ENCODE data around the gene SLC25A44. TPM values are rescaled to one million over a fixed set of nuclear protein-coding genes. Genes with fewer than 3 reads are reported as not detected.

The SLC25A44 gene
- total RNA-seq, 1 donor: 12.7 TPM

GRCh38 chr1:156155756-156156510, 38.0 kb upstream of the SLC25A44 start:
- peak overlapping the region; percentile 48 for H3K4me3 ChIP-seq (ENCODE audit: low read length)
- no peaks in the 10 kb centered on the region for H3K27me3 ChIP-seq (ENCODE audit: insufficient read depth, low read length)
- H3K9me3 ChIP-seq (ENCODE audit: low read depth, low read length): no peaks in the 10 kb centered on the region
- peaks cover 73% of the 10 kb centered on the region for H3K4me1 ChIP-seq (ENCODE audit: insufficient read depth, low read length)

- Histone ChIP-seq H3K4me1 (ENCODE audit: insufficient read depth, low read length) (peaks cover 57% of the 10 kb centered on the region), H3K9me3 (ENCODE audit: low read depth, low read length) (no peaks in the 10 kb centered on the region), H3K4me3 (ENCODE audit: low read length) (no peak overlapping the region), H3K27me3 (ENCODE audit: insufficient read depth, low read length) (no peaks in the 10 kb centered on the region)
Measured at GRCh38 chr1:156157506-156157905, 36.4 kb upstream of the SLC25A44 start.

DNA sequence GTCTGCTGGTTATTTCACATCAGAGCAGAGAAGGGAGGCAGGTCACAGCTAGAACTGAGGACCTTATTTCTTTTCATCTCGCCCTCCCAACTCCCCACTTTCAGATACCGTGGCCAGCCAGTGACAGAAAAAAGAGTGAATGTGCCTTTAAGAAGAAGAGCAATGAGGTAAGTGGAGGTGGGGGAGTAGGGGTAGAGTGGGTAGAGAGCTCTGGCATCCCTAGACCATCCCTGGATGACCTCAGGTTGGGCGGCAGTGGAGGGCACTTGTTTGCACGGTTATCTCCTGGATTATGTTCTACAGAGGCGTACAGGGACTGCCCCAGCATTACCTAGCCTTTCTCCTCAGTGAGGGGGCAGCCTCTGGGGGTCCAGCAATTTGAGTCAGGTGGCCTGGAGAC, 35.9 kb upstream of the SLC25A44 start:
- Histone ChIP-seq H3K27me3 (ENCODE audit: insufficient read depth, low read length) (no peaks in the 10 kb centered on the region), H3K4me1 (ENCODE audit: insufficient read depth, low read length) (peaks cover 53% of the 10 kb centered on the region), H3K9me3 (ENCODE audit: low read depth, low read length) (no peaks in the 10 kb centered on the region), H3K4me3 (ENCODE audit: low read length) (no peak overlapping the region)

GRCh38 chr1:156160000-156160742, 33.7 kb upstream of the SLC25A44 start:
- Histone ChIP-seq H3K4me3 (ENCODE audit: low read length) (no peak overlapping the region), H3K9me3 (ENCODE audit: low read depth, low read length) (no peaks in the 10 kb centered on the region), H3K27me3 (ENCODE audit: insufficient read depth, low read length) (no peaks in the 10 kb centered on the region), H3K4me1 (ENCODE audit: insufficient read depth, low read length) (peaks cover 32% of the 10 kb centered on the region)

- Histone ChIP-seq H3K4me1 (ENCODE audit: insufficient read depth, low read length) (peaks cover 26% of the 10 kb centered on the region), H3K9me3 (ENCODE audit: low read depth, low read length) (no peaks in the 10 kb centered on the region), H3K27me3 (ENCODE audit: insufficient read depth, low read length) (no peaks in the 10 kb centered on the region), H3K4me3 (ENCODE audit: low read length) (no peak overlapping the region)
Measured at GRCh38 chr1:156160743-156161171, 33.1 kb upstream of the SLC25A44 start.

DNA sequence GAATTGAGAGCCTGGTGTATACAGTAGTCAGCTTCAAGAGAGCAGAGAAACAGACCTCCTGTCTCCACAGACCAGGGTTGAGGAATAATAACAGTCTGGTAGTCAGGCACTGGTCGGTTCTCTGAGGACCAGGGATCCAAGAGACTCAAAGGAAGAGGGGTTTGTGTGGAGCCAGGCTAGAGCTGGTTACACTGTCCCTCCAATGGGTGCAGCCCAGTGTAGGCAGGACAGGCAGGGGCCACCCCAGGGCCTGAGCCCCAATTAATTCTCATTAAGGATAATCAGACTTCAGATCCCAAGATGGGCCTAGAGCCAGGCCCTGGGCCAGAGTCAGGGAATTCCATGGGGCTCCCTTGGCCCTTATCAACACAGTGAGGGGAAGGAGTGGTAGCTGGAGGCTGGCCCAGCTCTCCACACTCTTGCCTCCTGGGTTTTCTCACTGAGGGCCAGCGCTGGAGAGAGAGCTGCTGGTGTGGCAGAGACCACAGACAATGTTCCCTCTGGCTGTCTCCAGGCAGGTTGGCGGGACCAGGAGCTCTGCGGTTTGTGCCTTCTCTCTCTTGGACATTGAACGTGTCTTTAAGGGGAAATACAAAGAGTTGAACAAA, 31.4 kb upstream of the SLC25A44 start:
- Histone ChIP-seq H3K27me3 (ENCODE audit: insufficient read depth, low read length) (no peaks in the 10 kb centered on the region), H3K4me1 (ENCODE audit: insufficient read depth, low read length) (peaks cover 16% of the 10 kb centered on the region), H3K4me3 (ENCODE audit: low read length) (no peak overlapping the region), H3K9me3 (ENCODE audit: low read depth, low read length) (no peaks in the 10 kb centered on the region)

GRCh38 chr1:156163712-156164111, 30.2 kb upstream of the SLC25A44 start:
- no peaks in the 10 kb centered on the region for H3K9me3 ChIP-seq (ENCODE audit: low read depth, low read length)
- peaks cover 16% of the 10 kb centered on the region for H3K4me1 ChIP-seq (ENCODE audit: insufficient read depth, low read length)
- no peaks in the 10 kb centered on the region for H3K27me3 ChIP-seq (ENCODE audit: insufficient read depth, low read length)
- H3K4me3 ChIP-seq (ENCODE audit: low read length): no peak overlapping the region

DNA sequence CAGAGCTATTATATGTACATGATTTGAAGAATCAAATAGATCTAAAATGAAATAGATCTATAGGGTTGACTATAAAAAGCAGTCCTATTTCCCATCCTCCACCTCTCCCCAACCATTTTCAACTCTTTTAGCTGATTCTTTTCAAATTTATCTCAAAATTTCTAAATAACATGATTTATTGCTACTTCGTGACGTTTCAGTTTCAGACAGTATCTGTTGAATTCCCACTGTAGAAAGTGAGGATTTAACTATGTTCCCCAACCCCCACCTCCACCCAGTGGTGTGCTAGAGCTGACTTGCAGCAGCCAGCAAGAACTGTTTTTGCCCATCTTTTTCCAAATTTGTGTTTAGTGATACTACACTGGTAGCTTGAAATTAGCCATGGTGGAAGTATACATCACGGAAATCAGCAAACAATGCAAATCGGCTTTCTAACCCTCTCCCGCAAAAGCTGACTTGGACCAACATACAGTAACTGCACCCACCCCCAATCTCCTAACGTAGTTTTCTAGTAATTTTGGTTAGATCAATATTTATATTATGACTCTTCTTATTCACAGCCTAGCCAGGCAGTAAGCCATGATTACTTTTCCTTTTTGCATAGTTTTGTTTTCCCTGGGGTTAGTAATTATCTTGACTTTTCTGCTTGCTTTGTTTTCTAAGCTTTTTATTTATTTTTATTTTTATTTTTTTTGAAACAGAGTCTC, 29.6 kb upstream of the SLC25A44 start:
- Histone ChIP-seq H3K27me3 (ENCODE audit: insufficient read depth, low read length) (no peaks in the 10 kb centered on the region), H3K9me3 (ENCODE audit: low read depth, low read length) (no peaks in the 10 kb centered on the region), H3K4me1 (ENCODE audit: insufficient read depth, low read length) (peaks cover 16% of the 10 kb centered on the region), H3K4me3 (ENCODE audit: low read length) (no peak overlapping the region)

GRCh38 chr1:156165083-156165482, 28.8 kb upstream of the SLC25A44 start:
- Histone ChIP-seq H3K4me3 (ENCODE audit: low read length) (no peak overlapping the region), H3K27me3 (ENCODE audit: insufficient read depth, low read length) (no peaks in the 10 kb centered on the region), H3K4me1 (ENCODE audit: insufficient read depth, low read length) (peaks cover 8% of the 10 kb centered on the region), H3K9me3 (ENCODE audit: low read depth, low read length) (no peaks in the 10 kb centered on the region)

GRCh38 chr1:156167536-156167935, 26.4 kb upstream of the SLC25A44 start:
- H3K9me3 ChIP-seq (ENCODE audit: low read depth, low read length): no peaks in the 10 kb centered on the region
- H3K27me3 ChIP-seq (ENCODE audit: insufficient read depth, low read length): no peaks in the 10 kb centered on the region
- no peaks in the 10 kb centered on the region for H3K4me1 ChIP-seq (ENCODE audit: insufficient read depth, low read length)
- no peak overlapping the region for H3K4me3 ChIP-seq (ENCODE audit: low read length)

- Histone ChIP-seq H3K9me3 (ENCODE audit: low read depth, low read length) (no peaks in the 10 kb centered on the region), H3K4me1 (ENCODE audit: insufficient read depth, low read length) (peaks cover under 1% of the 10 kb centered on the region), H3K4me3 (ENCODE audit: low read length) (no peak overlapping the region), H3K27me3 (ENCODE audit: insufficient read depth, low read length) (no peaks in the 10 kb centered on the region)
Measured at GRCh38 chr1:156172696-156173470, 21.0 kb upstream of the SLC25A44 start.

- H3K4me3 ChIP-seq (ENCODE audit: low read length): no peak overlapping the region
- no peaks in the 10 kb centered on the region for H3K9me3 ChIP-seq (ENCODE audit: low read depth, low read length)
- peaks cover 11% of the 10 kb centered on the region for H3K4me1 ChIP-seq (ENCODE audit: insufficient read depth, low read length)
- H3K27me3 ChIP-seq (ENCODE audit: insufficient read depth, low read length): no peaks in the 10 kb centered on the region
Measured at GRCh38 chr1:156176610-156177210, 17.2 kb upstream of the SLC25A44 start.

DNA sequence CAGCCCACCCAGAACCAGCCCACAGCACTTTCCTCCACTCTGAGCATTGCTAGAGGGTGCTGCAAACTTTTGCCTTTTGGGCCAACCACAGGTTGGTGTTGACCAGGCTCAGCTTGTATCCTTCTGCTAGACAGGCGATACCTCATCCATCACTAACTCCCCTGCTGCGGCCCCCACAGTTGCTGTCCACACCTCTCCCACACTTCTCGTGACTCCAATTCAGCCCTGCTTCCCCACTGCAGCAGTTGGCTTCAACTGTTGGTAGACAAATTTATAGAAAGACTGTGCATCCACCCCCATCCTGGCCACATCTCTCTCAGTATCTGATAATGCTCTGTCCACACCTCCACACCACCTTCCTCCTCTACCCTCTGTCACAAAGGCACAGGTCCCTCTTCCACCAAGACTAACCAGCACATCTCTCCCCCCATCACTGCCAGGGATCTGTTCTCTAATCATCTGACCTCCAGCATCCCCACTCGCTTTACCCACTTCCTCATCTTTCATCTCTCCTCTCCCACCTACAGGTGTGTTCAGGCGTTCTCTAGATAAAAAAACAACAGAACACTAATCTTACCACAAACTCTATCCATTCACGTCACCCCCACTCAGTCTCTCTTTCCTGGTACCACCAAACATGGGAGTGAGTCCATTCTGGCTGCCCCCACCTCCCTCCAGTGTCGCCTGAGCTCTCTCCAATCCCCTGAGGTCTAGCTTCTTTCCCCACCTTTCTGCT, 15.8 kb upstream of the SLC25A44 start:
- H3K9me3 ChIP-seq (ENCODE audit: low read depth, low read length): no peaks in the 10 kb centered on the region
- no peaks in the 10 kb centered on the region for H3K27me3 ChIP-seq (ENCODE audit: insufficient read depth, low read length)
- no peak overlapping the region for H3K4me3 ChIP-seq (ENCODE audit: low read length)

More for the DNA sequence above, 15.8 kb upstream of the SLC25A44 start:
- peaks cover 11% of the 10 kb centered on the region for H3K4me1 ChIP-seq (ENCODE audit: insufficient read depth, low read length)
